Measurements from ENCODE around the gene OR5AU1.

The OR5AU1 gene

GRCh38 chr14:21200752-21201461, 45.0 kb upstream of the OR5AU1 start:
- DNase-seq (ENCODE audit: low spot score) = no peak
- no peak for TF ChIP-seq CTCF (IDR thresholded peaks at IDR 0.05; ENCODE audit: extremely low read depth, missing control alignments)

GRCh38 chr14:21199611-21200560, 44.0 kb upstream of the OR5AU1 start:
- TF ChIP-seq CTCF (IDR thresholded peaks at IDR 0.05; ENCODE audit: extremely low read depth, missing control alignments) = no peak

GRCh38 chr14:21197418-21198205, 41.7 kb upstream of the OR5AU1 start:
- TF ChIP-seq CTCF (IDR thresholded peaks at IDR 0.05; ENCODE audit: extremely low read depth, missing control alignments) = no peak
- no peak for DNase-seq (ENCODE audit: low spot score)

More at GRCh38 chr14:21199611-21200560, 44.0 kb upstream of the OR5AU1 start:
- no peak for DNase-seq (ENCODE audit: low spot score)

- no peak for TF ChIP-seq CTCF (IDR thresholded peaks at IDR 0.05; ENCODE audit: extremely low read depth, missing control alignments)
- no peak for DNase-seq (ENCODE audit: low spot score)
Observed at GRCh38 chr14:21194597-21194996, 38.7 kb upstream of the OR5AU1 start.

- no peak for TF ChIP-seq CTCF (IDR thresholded peaks at IDR 0.05; ENCODE audit: extremely low read depth, missing control alignments)
- no peak for DNase-seq (ENCODE audit: low spot score)
Observed at GRCh38 chr14:21192875-21193535, 37.1 kb upstream of the OR5AU1 start.

GRCh38 chr14:21192447-21192822, 36.6 kb upstream of the OR5AU1 start:
- no peak for TF ChIP-seq CTCF (IDR thresholded peaks at IDR 0.05; ENCODE audit: extremely low read depth, missing control alignments)
- no peak for DNase-seq (ENCODE audit: low spot score)

Measured in GM20000 (cell line).